ENCODE data around the gene PCNX2.
A peak's percentile ranks its signal among the peaks of the same experiment; 100 is the strongest.
"Not testable (repeated sequence)": the region's sequence is repeated elsewhere in the genome, so short reads cannot be mapped to it uniquely, and the experiment has no call there.

Gene PCNX2

GRCh38 chr1:233121947-233122559 is 173.5 kb downstream of the PCNX2 start:
- Histone ChIP-seq H3K4me3 (ENCODE audit: low read length) (no peak overlapping the region), H3K9ac (ENCODE audit: low read depth, low read length) (no peak overlapping the region), H3K4me1 (ENCODE audit: insufficient read depth, low read length) (no peaks in the 10 kb centered on the region), H3K36me3 (ENCODE audit: insufficient read depth, low read length) (peaks cover 30% of the 10 kb centered on the region), H3K9me3 (ENCODE audit: insufficient read depth, low read depth, low read length) (no peaks in the 10 kb centered on the region), H3K27ac (ENCODE audit: low read depth, low read length) (no peak overlapping the region), H3K27me3 (ENCODE audit: insufficient read depth, low read length) (no peaks in the 10 kb centered on the region)
- WGBS = no CpG with 5 or more reads among the region's 1 CpG

- H3K4me3 ChIP-seq (ENCODE audit: low read length) = no peak overlapping the region
- H3K9me3 ChIP-seq (ENCODE audit: insufficient read depth, low read depth, low read length) = no peaks in the 10 kb centered on the region
- H3K9ac ChIP-seq (ENCODE audit: low read depth, low read length) = peak overlapping the region; percentile 83
- WGBS = 100% methylated on average over 1 of the region's 5 CpGs
- peaks cover 10% of the 10 kb centered on the region; the same call in 1 of the 2 replicates for H3K36me3 ChIP-seq (ENCODE audit: insufficient read depth, low read length)
- H3K27me3 ChIP-seq (ENCODE audit: insufficient read depth, low read length) = no peaks in the 10 kb centered on the region
- H3K4me1 ChIP-seq (ENCODE audit: insufficient read depth, low read length) = peaks cover 42% of the 10 kb centered on the region
- H3K27ac ChIP-seq (ENCODE audit: low read depth, low read length) = peak overlapping the region; percentile 95
Measured at GRCh38 chr1:233114860-233115259, 180.7 kb downstream of the PCNX2 start.

GRCh38 chr1:233114159-233114558 is 181.4 kb downstream of the PCNX2 start:
- Histone ChIP-seq H3K27ac (ENCODE audit: low read depth, low read length) (peak overlapping the region; percentile 95), H3K27me3 (ENCODE audit: insufficient read depth, low read length) (no peaks in the 10 kb centered on the region), H3K4me3 (ENCODE audit: low read length) (no peak overlapping the region), H3K4me1 (ENCODE audit: insufficient read depth, low read length) (peaks cover 44% of the 10 kb centered on the region), H3K9ac (ENCODE audit: low read depth, low read length) (peak overlapping the region; percentile 83), H3K9me3 (ENCODE audit: insufficient read depth, low read depth, low read length) (no peaks in the 10 kb centered on the region), H3K36me3 (ENCODE audit: insufficient read depth, low read length) (peaks cover 10% of the 10 kb centered on the region; the same call in 1 of the 2 replicates)
- WGBS = 79% methylated on average over 5 of the region's 5 CpGs

- Histone ChIP-seq H3K9me3 (ENCODE audit: insufficient read depth, low read depth, low read length) (no peaks in the 10 kb centered on the region), H3K4me3 (ENCODE audit: low read length) (peak overlapping the region; percentile 16; the same call in 1 of the 2 replicates), H3K36me3 (ENCODE audit: insufficient read depth, low read length) (peaks cover 12% of the 10 kb centered on the region), H3K27me3 (ENCODE audit: insufficient read depth, low read length) (no peaks in the 10 kb centered on the region), H3K9ac (ENCODE audit: low read depth, low read length) (peak overlapping the region; percentile 83), H3K27ac (ENCODE audit: low read depth, low read length) (peak overlapping the region; percentile 95), H3K4me1 (ENCODE audit: insufficient read depth, low read length) (peaks cover 53% of the 10 kb centered on the region)
- WGBS = 27% methylated on average over 8 of the region's 8 CpGs
Measured at GRCh38 chr1:233113009-233113879, 182.3 kb downstream of the PCNX2 start.

GRCh38 chr1:233112186-233113008 is 183.1 kb downstream of the PCNX2 start:
- H3K4me3 ChIP-seq (ENCODE audit: low read length) = peak overlapping the region; percentile 16; the same call in 1 of the 2 replicates
- H3K9me3 ChIP-seq (ENCODE audit: insufficient read depth, low read depth, low read length) = no peaks in the 10 kb centered on the region
- H3K4me1 ChIP-seq (ENCODE audit: insufficient read depth, low read length) = peaks cover 56% of the 10 kb centered on the region
- H3K36me3 ChIP-seq (ENCODE audit: insufficient read depth, low read length) = peaks cover 18% of the 10 kb centered on the region
- H3K27me3 ChIP-seq (ENCODE audit: insufficient read depth, low read length) = no peaks in the 10 kb centered on the region
- peak overlapping the region; percentile 83 for H3K9ac ChIP-seq (ENCODE audit: low read depth, low read length)
- WGBS = 64% methylated on average over 5 of the region's 6 CpGs
- H3K27ac ChIP-seq (ENCODE audit: low read depth, low read length) = peak overlapping the region; percentile 95

- no peaks in the 10 kb centered on the region for H3K27me3 ChIP-seq (ENCODE audit: insufficient read depth, low read length)
- WGBS = 100% methylated on average over 2 of the region's 2 CpGs
- H3K4me1 ChIP-seq (ENCODE audit: insufficient read depth, low read length) = peaks cover 59% of the 10 kb centered on the region
- peak overlapping the region; percentile 95 for H3K27ac ChIP-seq (ENCODE audit: low read depth, low read length)
- no peaks in the 10 kb centered on the region for H3K9me3 ChIP-seq (ENCODE audit: insufficient read depth, low read depth, low read length)
- no peak overlapping the region for H3K4me3 ChIP-seq (ENCODE audit: low read length)
- H3K36me3 ChIP-seq (ENCODE audit: insufficient read depth, low read length) = peaks cover 23% of the 10 kb centered on the region
- no peak overlapping the region; the same call in 1 of the 2 replicates for H3K9ac ChIP-seq (ENCODE audit: low read depth, low read length)
Measured at GRCh38 chr1:233111731-233112130, 183.8 kb downstream of the PCNX2 start.

- Histone ChIP-seq H3K4me3 (ENCODE audit: low read length) (no peak overlapping the region), H3K27ac (ENCODE audit: low read depth, low read length) (no peak overlapping the region), H3K9me3 (ENCODE audit: insufficient read depth, low read depth, low read length) (no peaks in the 10 kb centered on the region), H3K27me3 (ENCODE audit: insufficient read depth, low read length) (no peaks in the 10 kb centered on the region), H3K4me1 (ENCODE audit: insufficient read depth, low read length) (peaks cover 41% of the 10 kb centered on the region), H3K36me3 (ENCODE audit: insufficient read depth, low read length) (peaks cover 37% of the 10 kb centered on the region), H3K9ac (ENCODE audit: low read depth, low read length) (no peak overlapping the region)
- WGBS = 95% methylated on average over 6 of the region's 6 CpGs
Measured at GRCh38 chr1:233109096-233109495, 186.4 kb downstream of the PCNX2 start.

GRCh38 chr1:233107716-233108130 is 187.8 kb downstream of the PCNX2 start:
- H3K36me3 ChIP-seq (ENCODE audit: insufficient read depth, low read length) = peaks cover 45% of the 10 kb centered on the region
- H3K9me3 ChIP-seq (ENCODE audit: insufficient read depth, low read depth, low read length); H3K27me3 ChIP-seq (ENCODE audit: insufficient read depth, low read length); H3K9ac ChIP-seq (ENCODE audit: low read depth, low read length); H3K4me3 ChIP-seq (ENCODE audit: low read length); H3K27ac ChIP-seq (ENCODE audit: low read depth, low read length): not testable (repeated sequence)
- 92% methylated on average over 6 of the region's 6 CpGs for WGBS
- peaks cover 27% of the 10 kb centered on the region for H3K4me1 ChIP-seq (ENCODE audit: insufficient read depth, low read length)

- Histone ChIP-seq H3K27me3 (ENCODE audit: insufficient read depth, low read length) (no peaks in the 10 kb centered on the region), H3K36me3 (ENCODE audit: insufficient read depth, low read length) (peaks cover 44% of the 10 kb centered on the region), H3K9me3 (ENCODE audit: insufficient read depth, low read depth, low read length) (no peaks in the 10 kb centered on the region), H3K9ac (ENCODE audit: low read depth, low read length) (no peak overlapping the region), H3K27ac (ENCODE audit: low read depth, low read length) (no peak overlapping the region), H3K4me3 (ENCODE audit: low read length) (no peak overlapping the region), H3K4me1 (ENCODE audit: insufficient read depth, low read length) (peaks cover 22% of the 10 kb centered on the region)
- 89% methylated on average over 1 of the region's 1 CpG for WGBS
Measured at GRCh38 chr1:233107130-233107660, 188.3 kb downstream of the PCNX2 start.

- no peak overlapping the region for H3K9ac ChIP-seq (ENCODE audit: low read depth, low read length)
Measured at GRCh38 chr1:233105225-233105624, 190.3 kb downstream of the PCNX2 start.

More at GRCh38 chr1:233105225-233105624, 190.3 kb downstream of the PCNX2 start:
- H3K27me3 ChIP-seq (ENCODE audit: insufficient read depth, low read length) = no peaks in the 10 kb centered on the region
- no peak overlapping the region for H3K4me3 ChIP-seq (ENCODE audit: low read length)
- H3K36me3 ChIP-seq (ENCODE audit: insufficient read depth, low read length) = peaks cover 35% of the 10 kb centered on the region
- WGBS = no CpG with 5 or more reads among the region's 1 CpG
- peaks cover 17% of the 10 kb centered on the region; the same call in 1 of the 2 replicates for H3K4me1 ChIP-seq (ENCODE audit: insufficient read depth, low read length)
- no peaks in the 10 kb centered on the region for H3K9me3 ChIP-seq (ENCODE audit: insufficient read depth, low read depth, low read length)
- no peak overlapping the region for H3K27ac ChIP-seq (ENCODE audit: low read depth, low read length)
